SIG-M5 (cell line): ENCODE data around the gene EMC7.

ENCODE experiments used
- DNase-seq: peaks from one replicate; lab custom pipeline; 2025; lab: John Stamatoyannopoulos, UW

EMC7 gene

DNA sequence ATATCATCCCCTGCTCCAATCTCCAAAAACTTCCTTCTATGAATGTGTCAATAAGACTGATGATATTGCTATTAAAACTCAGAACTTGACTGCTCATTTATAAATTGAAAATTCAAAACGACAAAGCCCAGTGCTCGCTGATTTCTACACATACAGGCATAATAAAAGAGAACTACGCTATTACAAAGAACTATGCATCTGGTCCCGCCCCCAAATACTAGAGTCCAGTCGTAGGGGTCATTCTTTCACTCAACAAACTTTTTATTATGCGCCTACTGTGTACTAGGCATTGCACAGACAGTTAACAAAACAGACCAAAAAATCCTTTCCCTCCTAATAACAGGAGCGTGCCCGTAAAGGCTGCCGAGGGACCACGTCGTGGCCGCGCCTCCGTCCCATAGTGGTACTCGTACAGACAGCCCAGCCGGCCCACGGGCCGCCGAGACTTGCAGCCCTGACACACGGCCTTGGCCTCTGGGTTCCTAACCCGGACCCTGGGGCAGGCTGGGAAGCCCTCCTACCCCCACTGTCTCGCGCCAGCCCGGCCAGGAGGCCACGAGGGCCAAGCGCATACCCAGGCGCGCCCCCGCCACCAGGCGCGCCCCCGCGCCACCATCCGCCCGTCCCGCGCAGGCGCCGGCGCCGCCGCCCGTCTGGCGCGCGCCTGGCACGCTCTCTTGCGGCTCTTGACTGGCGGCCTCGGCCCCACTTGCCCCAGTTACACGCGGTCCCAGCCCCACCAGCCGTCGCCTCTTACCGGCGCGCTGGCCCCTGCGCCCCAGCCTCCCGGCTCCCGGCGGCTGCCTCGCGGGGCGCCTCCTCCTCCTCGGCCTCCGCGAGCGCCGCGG, 63.4 kb downstream of the EMC7 start:
- DNase-seq = no peak
